Retinal pigment epithelial cell (primary cell): Measurements from ENCODE around the gene THSD7B.

Experiments
- DNase-seq: peaks from one replicate; pipeline ENCODE4 v3.0.0-alpha.2; 2010; ENCODE audit warnings: low read depth
- H3K4me3 ChIP-seq: 2 replicates; pipeline ENCODE4 v1.5.1; 2011; ENCODE audit warnings: mild to moderate bottlenecking, low read length, control low read depth, moderate library complexity
- CTCF ChIP-seq: conservative IDR thresholded peaks from 2 replicates; pipeline ENCODE4 v1.5.1; 2011; ENCODE audit warnings: low read depth, low read length, control low read depth, inconsistent platforms

Gene THSD7B

GRCh38 chr2:137590102-137590501, 824.8 kb downstream of the THSD7B start:
- no peak for DNase-seq
- H3K4me3 ChIP-seq, result no peak overlapping the region
- TF ChIP-seq CTCF, result no peak

- TF ChIP-seq CTCF, result no peak
- H3K4me3 ChIP-seq, result no peak overlapping the region
These were observed 842.5 kb downstream of the THSD7B start for GRCh38 chr2:137607722-137608318.

GRCh38 chr2:137638932-137639331, 873.6 kb downstream of the THSD7B start:
- no peak for TF ChIP-seq CTCF
- DNase-seq, result no peak
- H3K4me3 ChIP-seq, result no peak overlapping the region

More at GRCh38 chr2:137607722-137608318, 842.5 kb downstream of the THSD7B start:
- no peak for DNase-seq

- H3K4me3 ChIP-seq, result no peak overlapping the region
- no peak for TF ChIP-seq CTCF
- DNase-seq, result no peak
These were observed 879.4 kb downstream of the THSD7B start for GRCh38 chr2:137644731-137645130.

GRCh38 chr2:137654046-137654445, 888.7 kb downstream of the THSD7B start:
- no peak overlapping the region for H3K4me3 ChIP-seq
- DNase-seq, result no peak
- no peak for TF ChIP-seq CTCF

- H3K4me3 ChIP-seq, result no peak overlapping the region
- no peak for TF ChIP-seq CTCF
- no peak for DNase-seq
These were observed 890.5 kb downstream of the THSD7B start for GRCh38 chr2:137655814-137656213.

- no peak overlapping the region for H3K4me3 ChIP-seq
- TF ChIP-seq CTCF, result no peak
- no peak for DNase-seq
These were observed 893.1 kb downstream of the THSD7B start for GRCh38 chr2:137658433-137658832.
